ENCODE measurements around the gene EGFL7. TPM values are rescaled to one million over a fixed set of nuclear protein-coding genes. Genes with fewer than 3 reads are reported as not detected.

EGFL7 gene
- total RNA-seq, 3 donors from 2014 or later: 15.9 to 43.4 (median 18.9) TPM

- Histone ChIP-seq H3K9me3 (no peaks in the 10 kb centered on the region), H3K4me3 (peak overlapping the region; percentile 67), H3K4me1 (ENCODE audit: low read depth) (peaks cover 28% of the 10 kb centered on the region), H3K36me3 (ENCODE audit: low read depth) (no peaks in the 10 kb centered on the region)
- TF ChIP-seq CTCF (IDR thresholded peaks at IDR 0.05): no peak
- peak in 1 of 3 donors; percentile 63 for DNase-seq
- intact Hi-C loops (cut with DNase I, micrococcal nuclease): no loop called here
- peak; percentile 10 for ATAC-seq
Observed at GRCh38 chr9:136685790-136686533, 23.2 kb downstream of the EGFL7 start.

GRCh38 chr9:136686534-136686793, 23.7 kb downstream of the EGFL7 start:
- peak overlapping the region; percentile 67 for H3K4me3 ChIP-seq
- peaks cover 28% of the 10 kb centered on the region for H3K4me1 ChIP-seq (ENCODE audit: low read depth)
- no peak for TF ChIP-seq CTCF (IDR thresholded peaks at IDR 0.05)
- DNase-seq: no peak
- no peaks in the 10 kb centered on the region for H3K9me3 ChIP-seq
- no peaks in the 10 kb centered on the region for H3K36me3 ChIP-seq (ENCODE audit: low read depth)
- no peak for ATAC-seq
- intact Hi-C loops (cut with DNase I, micrococcal nuclease): no loop called here

GRCh38 chr9:136686794-136687711, 24.3 kb downstream of the EGFL7 start, which contains the start of gene AGPAT2:
TSS of gene AGPAT2 (minus strand) at chr9:136687457. CDS start at chr9:136687357, 100 bp downstream.
- peaks cover 28% of the 10 kb centered on the region for H3K4me1 ChIP-seq (ENCODE audit: low read depth)
- intact Hi-C loops (cut with DNase I, micrococcal nuclease): no loop called here
- H3K36me3 ChIP-seq (ENCODE audit: low read depth): no peaks in the 10 kb centered on the region
- peak within 1 kb of the TSS; percentile 67 for H3K4me3 ChIP-seq
- TF ChIP-seq CTCF (IDR thresholded peaks at IDR 0.05): no peak
- no peaks in the 10 kb centered on the region for H3K9me3 ChIP-seq
- DNase-seq: peak; percentile 87 to 91 (median 90)
- ATAC-seq: peak; percentile 86

- Histone ChIP-seq H3K4me1 (ENCODE audit: low read depth) (peaks cover 28% of the 10 kb centered on the region), H3K36me3 (ENCODE audit: low read depth) (no peaks in the 10 kb centered on the region), H3K9me3 (no peaks in the 10 kb centered on the region), H3K4me3 (no peak overlapping the region)
- peak; percentile 66 for ATAC-seq
- intact Hi-C loops (cut with DNase I, micrococcal nuclease): no loop called here
- no peak for TF ChIP-seq CTCF (IDR thresholded peaks at IDR 0.05)
- DNase-seq: peak; percentile 80 to 91 (median 88)
Observed at GRCh38 chr9:136687721-136688223, 25.1 kb downstream of the EGFL7 start.

GRCh38 chr9:136688274-136689107, 25.8 kb downstream of the EGFL7 start:
- H3K4me3 ChIP-seq: no peak overlapping the region

More at GRCh38 chr9:136688274-136689107, 25.8 kb downstream of the EGFL7 start:
- Histone ChIP-seq H3K4me1 (ENCODE audit: low read depth) (peaks cover 29% of the 10 kb centered on the region), H3K9me3 (no peaks in the 10 kb centered on the region), H3K36me3 (ENCODE audit: low read depth) (no peaks in the 10 kb centered on the region)
- intact Hi-C loops (cut with DNase I, micrococcal nuclease): no loop called here
- ATAC-seq: no peak
- peak in 1 of 3 donors; percentile 52 for DNase-seq
- TF ChIP-seq CTCF (IDR thresholded peaks at IDR 0.05): no peak

Measured in mucosa of descending colon (tissue), 3 donors.